ENCODE data around the gene COL4A2. TPM values are rescaled to one million over a fixed set of nuclear protein-coding genes. Genes with fewer than 3 reads are reported as not detected.

The COL4A2 gene
- total RNA-seq: 120 and 121 TPM in 2 replicates
- long read RNA-seq, partial matches to known transcripts: 8 of 12 reads
- long read RNA-seq, other reads (novel, unspliced or antisense): 3 of 12 reads

GRCh38 chr13:110306960-110307766 is at the start of gene COL4A2, which contains the start of gene COL4A1:
TSS of gene COL4A2 (plus strand) at chr13:110307284. CDS start at chr13:110307904, 620 bp downstream.
TSS of gene COL4A1 (minus strand) at chr13:110307157. CDS start at chr13:110307027, 130 bp downstream.
- Mint-ChIP-seq H3K27me3 (peaks cover 34% of the 10 kb centered on the region), H3K27ac (peak within 1 kb of the TSS; percentile 88), H3K9me3 (ENCODE audit: low read depth) (no peaks in the 10 kb centered on the region), H3K36me3 (ENCODE audit: insufficient read depth) (peaks cover 5% of the 10 kb centered on the region), H3K4me3 (ENCODE audit: low read depth) (peak within 1 kb of the TSS; percentile 85), H3K4me1 (ENCODE audit: low read depth) (peaks cover 39% of the 10 kb centered on the region)
- peak; percentile 64 for DNase-seq (ENCODE audit: low spot score, unreplicated experiment)
- TF ChIP-seq CTCF (IDR thresholded peaks at IDR 0.05; ENCODE audit: unreplicated experiment): no peak

- Mint-ChIP-seq H3K4me3 (ENCODE audit: low read depth) (no peak overlapping the region), H3K9me3 (ENCODE audit: low read depth) (no peaks in the 10 kb centered on the region), H3K27ac (no peak overlapping the region), H3K36me3 (ENCODE audit: insufficient read depth) (no peaks in the 10 kb centered on the region), H3K27me3 (no peaks in the 10 kb centered on the region), H3K4me1 (ENCODE audit: low read depth) (no peaks in the 10 kb centered on the region)
- no peak for TF ChIP-seq CTCF (IDR thresholded peaks at IDR 0.05; ENCODE audit: unreplicated experiment)
- DNase-seq (ENCODE audit: low spot score, unreplicated experiment): no peak
Measured at GRCh38 chr13:110257408-110257807, 49.7 kb upstream of the COL4A2 start.

- Mint-ChIP-seq H3K27me3 (no peaks in the 10 kb centered on the region), H3K36me3 (ENCODE audit: insufficient read depth) (no peaks in the 10 kb centered on the region), H3K27ac (no peak overlapping the region), H3K4me1 (ENCODE audit: low read depth) (peaks cover 4% of the 10 kb centered on the region), H3K9me3 (ENCODE audit: low read depth) (no peaks in the 10 kb centered on the region), H3K4me3 (ENCODE audit: low read depth) (no peak overlapping the region)
- no peak for TF ChIP-seq CTCF (IDR thresholded peaks at IDR 0.05; ENCODE audit: unreplicated experiment)
- DNase-seq (ENCODE audit: low spot score, unreplicated experiment): no peak
Measured at GRCh38 chr13:110258876-110259631, 48.0 kb upstream of the COL4A2 start.

- Mint-ChIP-seq H3K27me3 (no peaks in the 10 kb centered on the region), H3K9me3 (ENCODE audit: low read depth) (no peaks in the 10 kb centered on the region), H3K4me1 (ENCODE audit: low read depth) (peaks cover 7% of the 10 kb centered on the region), H3K4me3 (ENCODE audit: low read depth) (no peak overlapping the region), H3K36me3 (ENCODE audit: insufficient read depth) (no peaks in the 10 kb centered on the region), H3K27ac (no peak overlapping the region)
- no peak for TF ChIP-seq CTCF (IDR thresholded peaks at IDR 0.05; ENCODE audit: unreplicated experiment)
- DNase-seq (ENCODE audit: low spot score, unreplicated experiment): no peak
Measured at GRCh38 chr13:110259651-110260050, 47.4 kb upstream of the COL4A2 start.
